K562 (cell line): Measurements from ENCODE around the gene EPYC.

ENCODE experiments used
- CC2D1A ChIP-seq: fragments of 450-650 bp; IDR thresholded peaks from 2 replicates; pipeline ENCODE4 v1.6.1; 2017; ENCODE audit warnings: mild to moderate bottlenecking
- EP300 ChIP-seq: IDR thresholded peaks from 2 replicates; pipeline ENCODE4 v1.6.1; 2012; ENCODE audit warnings: low read length, improper control_type of control experiment
- HDAC1 ChIP-seq, 2 experiments: fragments of 450-650 bp; IDR thresholded peaks; 2 replicates each; pipeline ENCODE4 v1.6.1; 2016 to 2017; ENCODE audit warnings: inconsistent platforms in 1 of 2, mild to moderate bottlenecking in 1 of 2, moderate library complexity in 1 of 2
- KAT7 ChIP-seq: sonication (generic); formaldehyde crosslinking; IDR thresholded peaks from 2 replicates; pipeline ENCODE4 v1.8.0; 2022; ENCODE audit warnings: missing genetic modification reagents, mild to moderate bottlenecking, borderline replicate concordance
- KDM1A ChIP-seq, 2 experiments: fragments of 450-650 bp; IDR thresholded peaks; 2 replicates each; pipeline ENCODE4 v1.6.1; 2016; ENCODE audit warnings: mild to moderate bottlenecking in 2 of 2
- MEF2D ChIP-seq: conservative IDR thresholded peaks from 2 replicates; pipeline ENCODE4 v1.6.1; 2016; ENCODE audit warnings: low read depth, missing genetic modification characterization, missing compliant biosample characterization
- POLR2A ChIP-seq: fragments of 450-650 bp; conservative IDR thresholded peaks from 2 replicates; pipeline ENCODE4 v1.6.1; 2016
- ZNF444 ChIP-seq: fragments of 250-450 bp; sonication (Bioruptor Pico); IDR thresholded peaks from 2 replicates; pipeline ENCODE4 v1.4.0; 2020; ENCODE audit warnings: mild to moderate bottlenecking, moderate library complexity
- TF ChIP-seq, protein P1 (sequence below), 3 experiments: IDR thresholded peaks in 2 of 3; conservative IDR thresholded peaks in 1 of 3; 2 replicates each; pipeline ENCODE4 v1.5.1; 2011 to 2012; ENCODE audit warnings: low read length in 3 of 3, mild to moderate bottlenecking in 3 of 3, control low read depth in 2 of 3, improper control_type of control experiment in 1 of 3, inconsistent platforms in 1 of 3, low read depth in 1 of 3, mixed read lengths in 1 of 3, moderate library complexity in 1 of 3; ENCODE audit not compliant: insufficient read depth in 2 of 3
- TF ChIP-seq, protein P2 (sequence below): fragments of 450-650 bp; IDR thresholded peaks from 2 replicates; pipeline ENCODE4 v1.6.1; 2016; ENCODE audit warnings: low read depth
- TF ChIP-seq, protein P3 (sequence below): sonication (generic); formaldehyde crosslinking; IDR thresholded peaks from 2 replicates; pipeline ENCODE4 v1.8.1; 2022; ENCODE audit warnings: missing genetic modification reagents
- TF ChIP-seq, protein P4 (sequence below), 2 experiments: fragments of 450-650 bp; IDR thresholded peaks; 2 replicates each; pipeline ENCODE4 v1.6.1; 2016
- TF ChIP-seq, protein P5 (sequence below): fragments of 450-650 bp; IDR thresholded peaks from 2 replicates; pipeline ENCODE4 v1.6.1; 2016; ENCODE audit warnings: borderline replicate concordance

DNA sequence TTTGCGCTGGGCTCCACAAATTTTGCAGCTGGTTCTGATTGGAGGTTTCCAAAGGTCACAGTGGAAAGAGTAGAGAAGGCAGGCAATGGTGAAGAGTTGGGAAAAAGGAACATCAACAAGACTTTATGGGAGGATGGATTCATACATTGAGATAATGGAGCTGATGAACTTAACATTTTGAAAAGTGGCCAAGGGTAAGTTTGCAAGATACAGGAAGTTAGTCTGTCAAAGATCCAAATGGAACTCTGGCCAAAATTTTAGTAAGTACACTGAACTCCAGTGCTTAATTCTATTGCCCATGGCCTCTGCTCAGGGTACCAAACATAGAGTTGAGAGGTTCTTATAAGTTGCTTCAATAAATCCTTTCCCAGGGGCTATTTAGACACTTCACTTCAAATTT is 65.4 kb downstream of the EPYC start:
- TF ChIP-seq, protein P1, sequence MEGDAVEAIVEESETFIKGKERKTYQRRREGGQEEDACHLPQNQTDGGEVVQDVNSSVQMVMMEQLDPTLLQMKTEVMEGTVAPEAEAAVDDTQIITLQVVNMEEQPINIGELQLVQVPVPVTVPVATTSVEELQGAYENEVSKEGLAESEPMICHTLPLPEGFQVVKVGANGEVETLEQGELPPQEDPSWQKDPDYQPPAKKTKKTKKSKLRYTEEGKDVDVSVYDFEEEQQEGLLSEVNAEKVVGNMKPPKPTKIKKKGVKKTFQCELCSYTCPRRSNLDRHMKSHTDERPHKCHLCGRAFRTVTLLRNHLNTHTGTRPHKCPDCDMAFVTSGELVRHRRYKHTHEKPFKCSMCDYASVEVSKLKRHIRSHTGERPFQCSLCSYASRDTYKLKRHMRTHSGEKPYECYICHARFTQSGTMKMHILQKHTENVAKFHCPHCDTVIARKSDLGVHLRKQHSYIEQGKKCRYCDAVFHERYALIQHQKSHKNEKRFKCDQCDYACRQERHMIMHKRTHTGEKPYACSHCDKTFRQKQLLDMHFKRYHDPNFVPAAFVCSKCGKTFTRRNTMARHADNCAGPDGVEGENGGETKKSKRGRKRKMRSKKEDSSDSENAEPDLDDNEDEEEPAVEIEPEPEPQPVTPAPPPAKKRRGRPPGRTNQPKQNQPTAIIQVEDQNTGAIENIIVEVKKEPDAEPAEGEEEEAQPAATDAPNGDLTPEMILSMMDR (IDR thresholded peaks at IDR 0.05 in 2 of 3, conservative IDR thresholded peaks at IDR 0.05 in 1 of 3; ENCODE audit: insufficient read depth in 2 of 3, low read depth in 1 of 3, low read length in 3 of 3) = no peak
- TF ChIP-seq MEF2D (tag) (no peak), POLR2A (no peak), KDM1A (IDR thresholded peaks at IDR 0.05) (no peak), CC2D1A (no peak), EP300 (no peak), KAT7 (CRISPR knock-in tag) (no peak), ZNF444 (no peak), HDAC1 (IDR thresholded peaks at IDR 0.05) (no peak)
- TF ChIP-seq, protein P2, sequence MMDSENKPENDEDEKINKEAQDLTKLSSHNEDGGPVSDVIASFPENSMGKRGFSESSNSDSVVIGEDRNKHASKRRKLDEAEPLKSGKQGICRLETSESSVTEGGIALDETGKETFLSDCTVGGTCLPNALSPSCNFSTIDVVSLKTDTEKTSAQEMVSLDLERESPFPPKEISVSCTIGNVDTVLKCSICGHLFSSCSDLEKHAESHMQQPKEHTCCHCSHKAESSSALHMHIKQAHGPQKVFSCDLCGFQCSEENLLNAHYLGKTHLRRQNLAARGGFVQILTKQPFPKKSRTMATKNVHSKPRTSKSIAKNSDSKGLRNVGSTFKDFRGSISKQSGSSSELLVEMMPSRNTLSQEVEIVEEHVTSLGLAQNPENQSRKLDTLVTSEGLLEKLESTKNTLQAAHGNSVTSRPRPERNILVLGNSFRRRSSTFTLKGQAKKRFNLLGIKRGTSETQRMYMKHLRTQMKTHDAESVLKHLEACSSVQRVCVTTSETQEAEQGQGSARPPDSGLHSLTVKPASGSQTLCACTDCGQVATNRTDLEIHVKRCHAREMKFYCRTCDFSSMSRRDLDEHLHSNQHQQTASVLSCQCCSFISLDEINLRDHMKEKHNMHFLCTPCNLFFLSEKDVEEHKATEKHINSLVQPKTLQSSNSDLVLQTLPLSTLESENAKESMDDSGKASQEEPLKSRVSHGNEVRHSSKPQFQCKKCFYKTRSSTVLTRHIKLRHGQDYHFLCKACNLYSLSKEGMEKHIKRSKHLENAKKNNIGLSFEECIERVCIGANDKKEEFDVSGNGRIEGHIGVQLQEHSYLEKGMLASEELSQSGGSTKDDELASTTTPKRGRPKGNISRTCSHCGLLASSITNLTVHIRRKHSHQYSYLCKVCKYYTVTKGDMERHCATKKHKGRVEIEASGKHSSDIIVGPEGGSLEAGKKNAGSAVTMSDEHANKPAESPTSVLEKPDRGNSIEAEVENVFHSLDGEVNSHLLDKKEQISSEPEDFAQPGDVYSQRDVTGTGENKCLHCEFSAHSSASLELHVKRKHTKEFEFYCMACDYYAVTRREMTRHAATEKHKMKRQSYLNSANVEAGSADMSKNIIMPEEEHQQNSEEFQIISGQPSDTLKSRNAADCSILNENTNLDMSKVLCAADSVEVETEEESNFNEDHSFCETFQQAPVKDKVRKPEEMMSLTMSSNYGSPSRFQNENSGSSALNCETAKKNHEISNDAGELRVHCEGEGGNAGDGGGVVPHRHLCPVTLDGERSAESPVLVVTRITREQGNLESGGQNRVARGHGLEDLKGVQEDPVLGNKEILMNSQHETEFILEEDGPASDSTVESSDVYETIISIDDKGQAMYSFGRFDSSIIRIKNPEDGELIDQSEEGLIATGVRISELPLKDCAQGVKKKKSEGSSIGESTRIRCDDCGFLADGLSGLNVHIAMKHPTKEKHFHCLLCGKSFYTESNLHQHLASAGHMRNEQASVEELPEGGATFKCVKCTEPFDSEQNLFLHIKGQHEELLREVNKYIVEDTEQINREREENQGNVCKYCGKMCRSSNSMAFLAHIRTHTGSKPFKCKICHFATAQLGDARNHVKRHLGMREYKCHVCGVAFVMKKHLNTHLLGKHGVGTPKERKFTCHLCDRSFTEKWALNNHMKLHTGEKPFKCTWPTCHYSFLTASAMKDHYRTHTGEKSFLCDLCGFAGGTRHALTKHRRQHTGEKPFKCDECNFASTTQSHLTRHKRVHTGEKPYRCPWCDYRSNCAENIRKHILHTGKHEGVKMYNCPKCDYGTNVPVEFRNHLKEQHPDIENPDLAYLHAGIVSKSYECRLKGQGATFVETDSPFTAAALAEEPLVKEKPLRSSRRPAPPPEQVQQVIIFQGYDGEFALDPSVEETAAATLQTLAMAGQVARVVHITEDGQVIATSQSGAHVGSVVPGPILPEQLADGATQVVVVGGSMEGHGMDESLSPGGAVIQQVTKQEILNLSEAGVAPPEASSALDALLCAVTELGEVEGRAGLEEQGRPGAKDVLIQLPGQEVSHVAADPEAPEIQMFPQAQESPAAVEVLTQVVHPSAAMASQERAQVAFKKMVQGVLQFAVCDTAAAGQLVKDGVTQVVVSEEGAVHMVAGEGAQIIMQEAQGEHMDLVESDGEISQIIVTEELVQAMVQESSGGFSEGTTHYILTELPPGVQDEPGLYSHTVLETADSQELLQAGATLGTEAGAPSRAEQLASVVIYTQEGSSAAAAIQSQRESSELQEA = no peak
- TF ChIP-seq, protein P3, sequence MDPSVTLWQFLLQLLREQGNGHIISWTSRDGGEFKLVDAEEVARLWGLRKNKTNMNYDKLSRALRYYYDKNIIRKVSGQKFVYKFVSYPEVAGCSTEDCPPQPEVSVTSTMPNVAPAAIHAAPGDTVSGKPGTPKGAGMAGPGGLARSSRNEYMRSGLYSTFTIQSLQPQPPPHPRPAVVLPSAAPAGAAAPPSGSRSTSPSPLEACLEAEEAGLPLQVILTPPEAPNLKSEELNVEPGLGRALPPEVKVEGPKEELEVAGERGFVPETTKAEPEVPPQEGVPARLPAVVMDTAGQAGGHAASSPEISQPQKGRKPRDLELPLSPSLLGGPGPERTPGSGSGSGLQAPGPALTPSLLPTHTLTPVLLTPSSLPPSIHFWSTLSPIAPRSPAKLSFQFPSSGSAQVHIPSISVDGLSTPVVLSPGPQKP (CRISPR knock-in tag) = no peak
- TF ChIP-seq, protein P4, sequence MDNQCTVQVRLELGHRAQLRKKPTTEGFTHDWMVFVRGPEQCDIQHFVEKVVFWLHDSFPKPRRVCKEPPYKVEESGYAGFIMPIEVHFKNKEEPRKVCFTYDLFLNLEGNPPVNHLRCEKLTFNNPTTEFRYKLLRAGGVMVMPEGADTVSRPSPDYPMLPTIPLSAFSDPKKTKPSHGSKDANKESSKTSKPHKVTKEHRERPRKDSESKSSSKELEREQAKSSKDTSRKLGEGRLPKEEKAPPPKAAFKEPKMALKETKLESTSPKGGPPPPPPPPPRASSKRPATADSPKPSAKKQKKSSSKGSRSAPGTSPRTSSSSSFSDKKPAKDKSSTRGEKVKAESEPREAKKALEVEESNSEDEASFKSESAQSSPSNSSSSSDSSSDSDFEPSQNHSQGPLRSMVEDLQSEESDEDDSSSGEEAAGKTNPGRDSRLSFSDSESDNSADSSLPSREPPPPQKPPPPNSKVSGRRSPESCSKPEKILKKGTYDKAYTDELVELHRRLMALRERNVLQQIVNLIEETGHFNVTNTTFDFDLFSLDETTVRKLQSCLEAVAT (IDR thresholded peaks at IDR 0.05) = no peak
- TF ChIP-seq, protein P5, sequence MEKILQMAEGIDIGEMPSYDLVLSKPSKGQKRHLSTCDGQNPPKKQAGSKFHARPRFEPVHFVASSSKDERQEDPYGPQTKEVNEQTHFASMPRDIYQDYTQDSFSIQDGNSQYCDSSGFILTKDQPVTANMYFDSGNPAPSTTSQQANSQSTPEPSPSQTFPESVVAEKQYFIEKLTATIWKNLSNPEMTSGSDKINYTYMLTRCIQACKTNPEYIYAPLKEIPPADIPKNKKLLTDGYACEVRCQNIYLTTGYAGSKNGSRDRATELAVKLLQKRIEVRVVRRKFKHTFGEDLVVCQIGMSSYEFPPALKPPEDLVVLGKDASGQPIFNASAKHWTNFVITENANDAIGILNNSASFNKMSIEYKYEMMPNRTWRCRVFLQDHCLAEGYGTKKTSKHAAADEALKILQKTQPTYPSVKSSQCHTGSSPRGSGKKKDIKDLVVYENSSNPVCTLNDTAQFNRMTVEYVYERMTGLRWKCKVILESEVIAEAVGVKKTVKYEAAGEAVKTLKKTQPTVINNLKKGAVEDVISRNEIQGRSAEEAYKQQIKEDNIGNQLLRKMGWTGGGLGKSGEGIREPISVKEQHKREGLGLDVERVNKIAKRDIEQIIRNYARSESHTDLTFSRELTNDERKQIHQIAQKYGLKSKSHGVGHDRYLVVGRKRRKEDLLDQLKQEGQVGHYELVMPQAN = no peak
